D721Med (cell line): Measurements from ENCODE around the gene DCANP1.

Source experiments
- DNase-seq: peaks from one replicate; pipeline ENCODE4 v3.0.0; 2011; ENCODE audit warnings: low spot score; ENCODE audit not compliant: insufficient read length
- FAIRE-seq: peaks from 2 replicates; lab custom pipeline; 2011; peaks lifted over from hg19 to GRCh38; lab: Jason Lieb, UNC
- CTCF ChIP-seq: IDR thresholded peaks from 2 replicates; pipeline ENCODE4 v1.5.1; 2012; ENCODE audit warnings: mild to moderate bottlenecking, control low read depth; ENCODE audit not compliant: insufficient read depth; ENCODE audit errors: missing control alignments

The DCANP1 gene

GRCh38 chr5:135477613-135478066, 30.5 kb upstream of the DCANP1 start:
- FAIRE-seq = no peak
- no peak for DNase-seq
- no peak for TF ChIP-seq CTCF

- no peak for FAIRE-seq
These were observed 29.8 kb upstream of the DCANP1 start for GRCh38 chr5:135476615-135477581.

GRCh38 chr5:135473956-135474670, 27.0 kb upstream of the DCANP1 start:
- TF ChIP-seq CTCF = no peak
- no peak for DNase-seq
- no peak for FAIRE-seq

More at GRCh38 chr5:135476615-135477581, 29.8 kb upstream of the DCANP1 start:
- TF ChIP-seq CTCF = no peak
- DNase-seq = no peak

- DNase-seq = no peak
- no peak for FAIRE-seq
- no peak for TF ChIP-seq CTCF
These were observed 25.0 kb upstream of the DCANP1 start for GRCh38 chr5:135472141-135472540.

- TF ChIP-seq CTCF = no peak
- DNase-seq = no peak
- no peak for FAIRE-seq
These were observed 24.6 kb upstream of the DCANP1 start for GRCh38 chr5:135471726-135472125.

- TF ChIP-seq CTCF = no peak
- FAIRE-seq = no peak
- no peak for DNase-seq
These were observed 22.8 kb upstream of the DCANP1 start for GRCh38 chr5:135469911-135470310.
